ENCODE measurements around the gene CCDC63. TPM values are rescaled to one million over a fixed set of nuclear protein-coding genes. Genes with fewer than 3 reads are reported as not detected.
A peak's percentile ranks its signal among the peaks of the same experiment; 100 is the strongest.

The CCDC63 gene
- total RNA-seq, 1 donor from 2014 or later: not detected

- Histone ChIP-seq H3K4me3 (no peak overlapping the region), H3K9me3 (no peaks in the 10 kb centered on the region), H3K4me1 (no peaks in the 10 kb centered on the region), H3K36me3 (no peaks in the 10 kb centered on the region), H3K27me3 (ENCODE audit: low read depth) (no peaks in the 10 kb centered on the region), H3K27ac (no peak overlapping the region)
- ATAC-seq: no peak
- intact Hi-C loops (cut with DNase I): no loop called here
- no peak for DNase-seq
- no peak for TF ChIP-seq CTCF (IDR thresholded peaks at IDR 0.05)
Observed at GRCh38 chr12:110863161-110863560, 16.4 kb downstream of the CCDC63 start.

- DNase-seq (no peak), ATAC-seq (no peak)
- H3K27me3 ChIP-seq (ENCODE audit: low read depth): no peaks in the 10 kb centered on the region
- no peaks in the 10 kb centered on the region for H3K36me3 ChIP-seq
- no peaks in the 10 kb centered on the region for H3K9me3 ChIP-seq
- H3K4me3 ChIP-seq: no peak overlapping the region
- H3K27ac ChIP-seq: no peak overlapping the region
- no peak for TF ChIP-seq CTCF (IDR thresholded peaks at IDR 0.05)
- intact Hi-C loops (cut with DNase I): no loop called here
- peaks cover 8% of the 10 kb centered on the region for H3K4me1 ChIP-seq
Observed at GRCh38 chr12:110865521-110865920, 18.7 kb downstream of the CCDC63 start.

GRCh38 chr12:110869026-110869425, 22.2 kb downstream of the CCDC63 start:
- Histone ChIP-seq H3K4me3 (no peak overlapping the region), H3K4me1 (peaks cover 8% of the 10 kb centered on the region), H3K27me3 (ENCODE audit: low read depth) (no peaks in the 10 kb centered on the region), H3K27ac (no peak overlapping the region), H3K9me3 (no peaks in the 10 kb centered on the region), H3K36me3 (no peaks in the 10 kb centered on the region)
- intact Hi-C loops (cut with DNase I): no loop called here
- no peak for TF ChIP-seq CTCF (IDR thresholded peaks at IDR 0.05)
- DNase-seq (no peak), ATAC-seq (peak in 1 of 2 donors; percentile 74)

GRCh38 chr12:110869803-110870202, 23.0 kb downstream of the CCDC63 start:
- Histone ChIP-seq H3K4me1 (peaks cover 8% of the 10 kb centered on the region), H3K27ac (no peak overlapping the region), H3K4me3 (no peak overlapping the region), H3K9me3 (no peaks in the 10 kb centered on the region), H3K36me3 (no peaks in the 10 kb centered on the region), H3K27me3 (ENCODE audit: low read depth) (no peaks in the 10 kb centered on the region)
- TF ChIP-seq CTCF (IDR thresholded peaks at IDR 0.05): no peak
- intact Hi-C loops (cut with DNase I): no loop called here
- DNase-seq (no peak), ATAC-seq (no peak)

- Histone ChIP-seq H3K27me3 (ENCODE audit: low read depth) (no peaks in the 10 kb centered on the region), H3K4me3 (no peak overlapping the region), H3K36me3 (no peaks in the 10 kb centered on the region), H3K27ac (no peak overlapping the region), H3K9me3 (no peaks in the 10 kb centered on the region), H3K4me1 (peaks cover 8% of the 10 kb centered on the region)
- ATAC-seq (no peak), DNase-seq (no peak)
- intact Hi-C loops (cut with DNase I): no loop called here
- TF ChIP-seq CTCF (IDR thresholded peaks at IDR 0.05): no peak
Observed at GRCh38 chr12:110872100-110872499, 25.3 kb downstream of the CCDC63 start.

- no peak for TF ChIP-seq CTCF (IDR thresholded peaks at IDR 0.05)
- intact Hi-C loops (cut with DNase I): no loop called here
- ATAC-seq: no peak
- Histone ChIP-seq H3K4me1 (peaks cover 2% of the 10 kb centered on the region), H3K36me3 (no peaks in the 10 kb centered on the region), H3K4me3 (no peak overlapping the region), H3K27ac (no peak overlapping the region), H3K9me3 (no peaks in the 10 kb centered on the region), H3K27me3 (ENCODE audit: low read depth) (no peaks in the 10 kb centered on the region)
- no peak for DNase-seq
Observed at GRCh38 chr12:110874351-110874750, 27.6 kb downstream of the CCDC63 start.

Measured in lower lobe of right lung (tissue), 2 donors.